ENCODE data around the gene NPDC1. TPM values are rescaled to one million over a fixed set of nuclear protein-coding genes. Genes with fewer than 3 reads are reported as not detected.

The NPDC1 gene
- total RNA-seq, 1 donor from 2014 or later, result 46.8 TPM

DNA sequence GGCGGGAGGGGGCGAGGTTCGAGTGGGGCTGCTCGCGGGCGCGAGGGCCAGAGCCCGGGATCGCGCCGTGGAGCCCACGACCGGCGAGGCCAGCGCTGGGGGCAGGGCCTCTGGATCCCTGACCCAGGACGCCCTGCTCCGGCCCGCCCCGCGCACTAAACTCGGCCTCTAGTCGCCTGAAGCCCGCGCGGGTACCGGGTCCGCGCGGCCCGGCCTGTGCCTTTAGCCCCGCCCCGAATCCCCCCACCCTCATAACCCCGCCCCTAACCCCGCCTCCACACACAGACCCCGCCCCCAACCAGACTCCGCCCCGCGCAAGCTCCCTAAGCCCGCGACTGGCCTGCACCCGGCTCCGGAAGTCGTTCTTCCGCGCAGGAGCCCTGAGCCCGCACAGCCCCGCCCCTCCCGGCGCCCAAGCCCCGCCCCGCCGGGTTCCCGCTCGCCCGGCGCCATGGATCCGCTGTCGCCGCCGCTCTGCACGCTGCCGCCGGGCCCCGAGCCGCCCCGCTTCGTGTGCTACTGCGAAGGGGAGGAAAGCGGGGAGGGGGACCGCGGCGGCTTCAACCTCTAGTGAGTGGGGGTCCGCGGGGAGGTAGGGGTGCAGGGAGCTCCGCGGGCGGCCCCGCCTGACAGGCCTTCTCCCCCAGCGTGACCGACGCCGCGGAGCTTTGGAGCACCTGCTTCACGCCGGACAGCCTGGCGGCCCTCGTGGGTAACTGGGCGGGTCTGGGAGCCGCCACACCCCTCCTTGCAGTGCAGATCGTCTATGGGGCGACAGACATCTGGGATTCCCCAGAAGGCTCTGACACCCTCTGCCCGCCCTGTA is 53.8 kb downstream of the NPDC1 start, which contains the start of gene PAXX:
Gene PAXX (plus strand): TSS at position 430 of the 826 bp plus-strand sequence. CDS start 22 bp downstream, at position 452.
- DNase-seq, result peak; percentile 93

DNA sequence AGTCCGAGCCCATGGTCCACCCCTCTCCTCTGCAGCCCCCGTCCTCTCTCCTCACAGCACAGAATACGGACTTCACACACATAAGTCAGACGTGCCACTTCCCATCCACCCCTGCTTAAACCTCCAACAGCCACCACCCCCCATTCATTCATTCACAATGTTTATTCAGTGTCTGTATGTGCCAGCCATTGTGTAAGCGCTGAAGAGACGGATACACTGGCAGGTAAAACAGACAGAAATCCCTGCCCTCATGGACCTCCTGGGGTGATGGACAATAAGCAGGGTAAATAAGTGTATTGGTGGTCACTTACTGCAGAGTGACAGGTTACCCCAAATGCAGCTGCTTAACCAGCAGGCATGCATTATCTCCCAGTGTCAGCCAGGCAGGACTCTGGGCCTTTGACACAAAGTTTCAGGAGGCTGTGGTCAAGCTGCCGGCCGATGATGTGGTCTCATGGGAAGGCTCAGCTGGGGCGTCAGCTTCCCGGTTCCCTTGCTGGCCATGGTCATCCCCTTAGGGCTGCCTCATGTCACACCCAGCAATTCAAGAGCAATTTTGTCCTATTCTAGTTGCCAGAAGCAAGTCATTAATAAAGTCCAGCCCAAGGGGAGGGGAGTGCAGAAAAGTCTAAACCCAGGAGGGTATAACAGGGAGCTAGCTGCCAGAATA is 55.6 kb downstream of the NPDC1 start:
- no peak for DNase-seq

Other genes with a start within 250 kb of the NPDC1 start
- gene CCDC183, start 249.8 kb downstream of the NPDC1 start, total RNA-seq, result 0.37 and 1.0 TPM in 2 replicates
- 69.1 and 95.8 TPM in 2 replicates for gene RABL6, start 238.2 kb downstream of the NPDC1 start, total RNA-seq
- gene AJM1, start 203.7 kb downstream of the NPDC1 start, total RNA-seq, result 1.0 TPM in 2 replicates
- gene PHPT1, start 196.8 kb downstream of the NPDC1 start, total RNA-seq, result 99.0 and 104 TPM in 2 replicates
- 2.0 and 5.1 TPM in 2 replicates for gene MAMDC4, start 193.8 kb downstream of the NPDC1 start, total RNA-seq
- 309 and 438 TPM in 2 replicates for gene EDF1, start 179.9 kb downstream of the NPDC1 start, total RNA-seq
- 20.6 and 24.2 TPM in 2 replicates for gene TRAF2, start 159.7 kb downstream of the NPDC1 start, total RNA-seq
- 255 and 270 TPM in 2 replicates for gene FBXW5, start 101.4 kb downstream of the NPDC1 start, total RNA-seq
- gene C8G, start 100.9 kb downstream of the NPDC1 start, total RNA-seq, result 1.7 TPM in 1 of 2 replicates, not detected in the other
- gene LCN12, start 93.9 kb downstream of the NPDC1 start, total RNA-seq, result not detected in 2 replicates
- gene PTGDS, start 68.7 kb downstream of the NPDC1 start, total RNA-seq, result 0.17 and 0.60 TPM in 2 replicates
- not detected in 2 replicates for gene LCNL1, start 63.2 kb downstream of the NPDC1 start, total RNA-seq
- 13.5 and 17.9 TPM in 2 replicates for gene PAXX, start 53.8 kb downstream of the NPDC1 start, total RNA-seq
- gene CLIC3, start 49.6 kb downstream of the NPDC1 start, total RNA-seq, result 0.09 TPM in 1 of 2 replicates, not detected in the other
- gene ABCA2, start 17.9 kb downstream of the NPDC1 start, total RNA-seq, result 8.5 and 13.3 TPM in 2 replicates
- not detected in 2 replicates for gene FUT7, start 14.1 kb downstream of the NPDC1 start, total RNA-seq
- not detected in 2 replicates for gene ENTPD2, start 7.9 kb upstream of the NPDC1 start, total RNA-seq
- 6.0 and 36.3 TPM in 2 replicates for gene SAPCD2, start 24.4 kb upstream of the NPDC1 start, total RNA-seq
- 27.0 and 27.2 TPM in 2 replicates for gene UAP1L1, start 31.3 kb upstream of the NPDC1 start, total RNA-seq
- 73.1 and 76.6 TPM in 2 replicates for gene MAN1B1, start 40.8 kb upstream of the NPDC1 start, total RNA-seq
- 81.5 and 98.5 TPM in 2 replicates for gene DPP7, start 68.6 kb upstream of the NPDC1 start, total RNA-seq
- 0.05 and 0.17 TPM in 2 replicates for gene GRIN1, start 93.0 kb upstream of the NPDC1 start, total RNA-seq
- gene LRRC26, start 123.9 kb upstream of the NPDC1 start, total RNA-seq, result not detected in 2 replicates
- not detected in 2 replicates for gene TMEM210, start 125.9 kb upstream of the NPDC1 start, total RNA-seq
- 23.1 and 33.6 TPM in 2 replicates for gene ANAPC2, start 142.4 kb upstream of the NPDC1 start, total RNA-seq
- 112 and 128 TPM in 2 replicates for gene SSNA1, start 142.5 kb upstream of the NPDC1 start, total RNA-seq
- 4.6 and 6.6 TPM in 2 replicates for gene TPRN, start 154.6 kb upstream of the NPDC1 start, total RNA-seq
- gene TMEM203, start 159.5 kb upstream of the NPDC1 start, total RNA-seq, result 31.1 TPM in 2 replicates
- 3.4 and 5.8 TPM in 2 replicates for gene NDOR1, start 159.5 kb upstream of the NPDC1 start, total RNA-seq
- gene RNF208, start 176.1 kb upstream of the NPDC1 start, total RNA-seq, result 0.14 TPM in 1 of 2 replicates, not detected in the other
- 0.17 and 0.37 TPM in 2 replicates for gene CYSRT1, start 179.0 kb upstream of the NPDC1 start, total RNA-seq
- gene RNF224, start 181.3 kb upstream of the NPDC1 start, total RNA-seq, result not detected in 2 replicates
- not detected in 2 replicates for gene SLC34A3, start 184.7 kb upstream of the NPDC1 start, total RNA-seq
- 128 and 305 TPM in 2 replicates for gene TUBB4B, start 195.1 kb upstream of the NPDC1 start, total RNA-seq
- 0.34 TPM in 1 of 2 replicates, not detected in the other for gene STPG3, start 205.1 kb upstream of the NPDC1 start, total RNA-seq
- gene NELFB, start 209.2 kb upstream of the NPDC1 start, total RNA-seq, result 55.3 and 83.7 TPM in 2 replicates
- 29.8 and 46.0 TPM in 2 replicates for gene TOR4A, start 231.5 kb upstream of the NPDC1 start, total RNA-seq